Peyer's patch (tissue), 4 donors: ENCODE data around the gene RPGR.

Source experiments
- POLR2A ChIP-seq, 2 donors: fragments of 450-650 bp; IDR thresholded peaks; one replicate each; pipeline ENCODE4 v1.5.1; 2017; ENCODE audit warnings: antibody characterized with exemption in 2 of 2, mild to moderate bottlenecking in 2 of 2, moderate library complexity in 2 of 2
- TF ChIP-seq, protein P1 (sequence below), 6 experiments: fragments of 450-650 bp in 4 of 6; fragments of 200-600 bp in 2 of 6; sonication (generic) in 1 of 6; IDR thresholded peaks; one replicate each; pipeline ENCODE4 v1.5.1; 2017 to 2019; ENCODE audit warnings: antibody characterized with exemption in 6 of 6, mild to moderate bottlenecking in 3 of 6, moderate library complexity in 1 of 6

DNA sequence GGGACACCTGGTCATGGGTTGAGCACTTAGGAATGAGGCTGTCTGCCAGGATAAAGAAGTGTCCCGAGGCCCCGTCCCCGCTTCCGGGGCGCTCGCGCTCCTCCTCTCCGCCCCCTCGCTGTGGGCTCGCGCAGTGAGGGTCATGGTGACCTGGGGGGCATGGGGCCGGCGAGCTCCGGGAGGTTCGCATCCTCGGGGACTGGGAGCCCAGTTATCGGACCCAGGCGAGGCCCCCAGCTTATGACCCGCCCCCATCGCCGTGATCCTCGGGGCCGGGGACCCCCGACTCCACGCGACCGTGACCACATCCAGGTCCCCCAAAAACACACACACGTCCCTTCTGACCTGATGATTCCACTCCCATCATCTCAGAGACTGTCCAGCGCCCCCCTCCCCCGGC, 71.3 kb downstream of the RPGR start:
- TF ChIP-seq, protein P1, sequence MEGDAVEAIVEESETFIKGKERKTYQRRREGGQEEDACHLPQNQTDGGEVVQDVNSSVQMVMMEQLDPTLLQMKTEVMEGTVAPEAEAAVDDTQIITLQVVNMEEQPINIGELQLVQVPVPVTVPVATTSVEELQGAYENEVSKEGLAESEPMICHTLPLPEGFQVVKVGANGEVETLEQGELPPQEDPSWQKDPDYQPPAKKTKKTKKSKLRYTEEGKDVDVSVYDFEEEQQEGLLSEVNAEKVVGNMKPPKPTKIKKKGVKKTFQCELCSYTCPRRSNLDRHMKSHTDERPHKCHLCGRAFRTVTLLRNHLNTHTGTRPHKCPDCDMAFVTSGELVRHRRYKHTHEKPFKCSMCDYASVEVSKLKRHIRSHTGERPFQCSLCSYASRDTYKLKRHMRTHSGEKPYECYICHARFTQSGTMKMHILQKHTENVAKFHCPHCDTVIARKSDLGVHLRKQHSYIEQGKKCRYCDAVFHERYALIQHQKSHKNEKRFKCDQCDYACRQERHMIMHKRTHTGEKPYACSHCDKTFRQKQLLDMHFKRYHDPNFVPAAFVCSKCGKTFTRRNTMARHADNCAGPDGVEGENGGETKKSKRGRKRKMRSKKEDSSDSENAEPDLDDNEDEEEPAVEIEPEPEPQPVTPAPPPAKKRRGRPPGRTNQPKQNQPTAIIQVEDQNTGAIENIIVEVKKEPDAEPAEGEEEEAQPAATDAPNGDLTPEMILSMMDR (IDR thresholded peaks at IDR 0.05) = no peak
- no peak for TF ChIP-seq POLR2A (IDR thresholded peaks at IDR 0.05)
